HepG2 (cell line): ENCODE measurements around the gene IL5RA.

Source experiments
- FOXK2 ChIP-seq: fragments of 450-650 bp; IDR thresholded peaks from 2 replicates; pipeline ENCODE4 v1.6.1; 2016
- FOXM1 ChIP-seq: sonication (generic); formaldehyde crosslinking; IDR thresholded peaks from 2 replicates; pipeline ENCODE4 v1.5.0; 2020; ENCODE audit warnings: missing genetic modification reagents
- HDAC1 ChIP-seq: sonication (generic); formaldehyde crosslinking; IDR thresholded peaks from 2 replicates; pipeline ENCODE4 v1.5.1; 2020; ENCODE audit warnings: mild to moderate bottlenecking, missing genetic modification reagents
- KLF16 ChIP-seq, 2 experiments: sonication (generic) in 1 of 2; formaldehyde crosslinking in 1 of 2; IDR thresholded peaks; 2 replicates each; pipeline versions ENCODE4 v1.6.1 to v1.8.0; 2016 to 2023; ENCODE audit warnings: missing genetic modification reagents in 2 of 2, missing compliant biosample characterization in 1 of 2
- SNRNP70 ChIP-seq: fragments of 200-400 bp; formaldehyde crosslinking; IDR thresholded peaks from 2 replicates; pipeline ENCODE4 v1.6.1; 2017; ENCODE audit warnings: mild to moderate bottlenecking, low read depth, low read length, moderate library complexity
- TP53 ChIP-seq: sonication (generic); formaldehyde crosslinking; conservative IDR thresholded peaks from 2 replicates; pipeline ENCODE4 v1.4.0; 2020; ENCODE audit warnings: missing genetic modification reagents
- ZBTB49 ChIP-seq: sonication (generic); formaldehyde crosslinking; IDR thresholded peaks from 2 replicates; pipeline ENCODE4 v1.4.0; 2020; ENCODE audit warnings: missing genetic modification reagents, borderline replicate concordance
- ZNF75D ChIP-seq: sonication (generic); formaldehyde crosslinking; IDR thresholded peaks from 2 replicates; pipeline ENCODE4 v1.8.1; 2023; ENCODE audit warnings: missing genetic modification reagents, mild to moderate bottlenecking, borderline replicate concordance
- TF ChIP-seq, protein P1 (sequence below), 2 experiments: IDR thresholded peaks; 2 replicates each; pipeline ENCODE4 v1.6.1; 2011 to 2012; ENCODE audit warnings: low read length in 2 of 2, borderline replicate concordance in 1 of 2, low read depth in 1 of 2, mild to moderate bottlenecking in 1 of 2, moderate library complexity in 1 of 2
- TF ChIP-seq, protein P2 (sequence below): sonication (generic); formaldehyde crosslinking; IDR thresholded peaks from 2 replicates; pipeline ENCODE4 v1.5.0; 2020; ENCODE audit warnings: mild to moderate bottlenecking, missing genetic modification reagents, moderate library complexity
- TF ChIP-seq, protein P3 (sequence below): sonication (generic); IDR thresholded peaks from 2 replicates; pipeline ENCODE4 v1.6.1; 2016; ENCODE audit warnings: low read depth, borderline replicate concordance

GRCh38 chr3:3145831-3146230 is 35.7 kb upstream of the IL5RA start:
- TF ChIP-seq, protein P1, sequence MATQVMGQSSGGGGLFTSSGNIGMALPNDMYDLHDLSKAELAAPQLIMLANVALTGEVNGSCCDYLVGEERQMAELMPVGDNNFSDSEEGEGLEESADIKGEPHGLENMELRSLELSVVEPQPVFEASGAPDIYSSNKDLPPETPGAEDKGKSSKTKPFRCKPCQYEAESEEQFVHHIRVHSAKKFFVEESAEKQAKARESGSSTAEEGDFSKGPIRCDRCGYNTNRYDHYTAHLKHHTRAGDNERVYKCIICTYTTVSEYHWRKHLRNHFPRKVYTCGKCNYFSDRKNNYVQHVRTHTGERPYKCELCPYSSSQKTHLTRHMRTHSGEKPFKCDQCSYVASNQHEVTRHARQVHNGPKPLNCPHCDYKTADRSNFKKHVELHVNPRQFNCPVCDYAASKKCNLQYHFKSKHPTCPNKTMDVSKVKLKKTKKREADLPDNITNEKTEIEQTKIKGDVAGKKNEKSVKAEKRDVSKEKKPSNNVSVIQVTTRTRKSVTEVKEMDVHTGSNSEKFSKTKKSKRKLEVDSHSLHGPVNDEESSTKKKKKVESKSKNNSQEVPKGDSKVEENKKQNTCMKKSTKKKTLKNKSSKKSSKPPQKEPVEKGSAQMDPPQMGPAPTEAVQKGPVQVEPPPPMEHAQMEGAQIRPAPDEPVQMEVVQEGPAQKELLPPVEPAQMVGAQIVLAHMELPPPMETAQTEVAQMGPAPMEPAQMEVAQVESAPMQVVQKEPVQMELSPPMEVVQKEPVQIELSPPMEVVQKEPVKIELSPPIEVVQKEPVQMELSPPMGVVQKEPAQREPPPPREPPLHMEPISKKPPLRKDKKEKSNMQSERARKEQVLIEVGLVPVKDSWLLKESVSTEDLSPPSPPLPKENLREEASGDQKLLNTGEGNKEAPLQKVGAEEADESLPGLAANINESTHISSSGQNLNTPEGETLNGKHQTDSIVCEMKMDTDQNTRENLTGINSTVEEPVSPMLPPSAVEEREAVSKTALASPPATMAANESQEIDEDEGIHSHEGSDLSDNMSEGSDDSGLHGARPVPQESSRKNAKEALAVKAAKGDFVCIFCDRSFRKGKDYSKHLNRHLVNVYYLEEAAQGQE (IDR thresholded peaks at IDR 0.05; ENCODE audit: borderline replicate concordance in 1 of 2, low read depth in 1 of 2, low read length in 2 of 2): no peak
- TF ChIP-seq ZBTB49 (CRISPR knock-in tag): no peak
- no peak for TF ChIP-seq FOXM1 (CRISPR knock-in tag)
- no peak for TF ChIP-seq FOXK2
- no peak for TF ChIP-seq ZNF75D (CRISPR knock-in tag)
- TF ChIP-seq, protein P2, sequence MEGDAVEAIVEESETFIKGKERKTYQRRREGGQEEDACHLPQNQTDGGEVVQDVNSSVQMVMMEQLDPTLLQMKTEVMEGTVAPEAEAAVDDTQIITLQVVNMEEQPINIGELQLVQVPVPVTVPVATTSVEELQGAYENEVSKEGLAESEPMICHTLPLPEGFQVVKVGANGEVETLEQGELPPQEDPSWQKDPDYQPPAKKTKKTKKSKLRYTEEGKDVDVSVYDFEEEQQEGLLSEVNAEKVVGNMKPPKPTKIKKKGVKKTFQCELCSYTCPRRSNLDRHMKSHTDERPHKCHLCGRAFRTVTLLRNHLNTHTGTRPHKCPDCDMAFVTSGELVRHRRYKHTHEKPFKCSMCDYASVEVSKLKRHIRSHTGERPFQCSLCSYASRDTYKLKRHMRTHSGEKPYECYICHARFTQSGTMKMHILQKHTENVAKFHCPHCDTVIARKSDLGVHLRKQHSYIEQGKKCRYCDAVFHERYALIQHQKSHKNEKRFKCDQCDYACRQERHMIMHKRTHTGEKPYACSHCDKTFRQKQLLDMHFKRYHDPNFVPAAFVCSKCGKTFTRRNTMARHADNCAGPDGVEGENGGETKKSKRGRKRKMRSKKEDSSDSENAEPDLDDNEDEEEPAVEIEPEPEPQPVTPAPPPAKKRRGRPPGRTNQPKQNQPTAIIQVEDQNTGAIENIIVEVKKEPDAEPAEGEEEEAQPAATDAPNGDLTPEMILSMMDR (CRISPR knock-in tag): no peak
- no peak for TF ChIP-seq TP53 (CRISPR knock-in tag)
- TF ChIP-seq SNRNP70: no peak
- no peak for TF ChIP-seq KLF16 (CRISPR knock-in tag; IDR thresholded peaks at IDR 0.05)
- TF ChIP-seq, protein P3, sequence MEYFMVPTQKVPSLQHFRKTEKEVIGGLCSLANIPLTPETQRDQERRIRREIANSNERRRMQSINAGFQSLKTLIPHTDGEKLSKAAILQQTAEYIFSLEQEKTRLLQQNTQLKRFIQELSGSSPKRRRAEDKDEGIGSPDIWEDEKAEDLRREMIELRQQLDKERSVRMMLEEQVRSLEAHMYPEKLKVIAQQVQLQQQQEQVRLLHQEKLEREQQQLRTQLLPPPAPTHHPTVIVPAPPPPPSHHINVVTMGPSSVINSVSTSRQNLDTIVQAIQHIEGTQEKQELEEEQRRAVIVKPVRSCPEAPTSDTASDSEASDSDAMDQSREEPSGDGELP: no peak
- TF ChIP-seq HDAC1 (CRISPR knock-in tag): no peak
